ENCODE data around the gene TMEM255B. TPM values are rescaled to one million over a fixed set of nuclear protein-coding genes. Genes with fewer than 3 reads are reported as not detected.

TMEM255B gene
- total and polyA plus RNA-seq, 2 of the 4 experiments (the other 2 are of a cell fraction), result 0.36 to 0.94 TPM

GRCh38 chr13:113791226-113791625 is 32.2 kb downstream of the TMEM255B start:
- H4K8ac ChIP-seq (ENCODE audit: low read depth in 2 of 2, low read length in 2 of 2), result no peak overlapping the region
- no peak overlapping the region for H2BK120ac ChIP-seq (ENCODE audit: low read depth, low read length)
- peaks cover 0 to 2% of the 10 kb centered on the region in 2 experiments; a peak in 1 of 4 replicates for H3K79me1 ChIP-seq (ENCODE audit: low read depth in 1 of 2, low read length in 2 of 2)
- H3K18ac ChIP-seq (ENCODE audit: low read depth, low read length), result no peak overlapping the region
- H3K4me2 ChIP-seq (ENCODE audit: low read depth, low read length), result no peak overlapping the region
- no peak overlapping the region for H3K23ac ChIP-seq (ENCODE audit: low read depth, low read length)
- H3K9ac ChIP-seq (ENCODE audit: low read depth, low read length), result no peak overlapping the region
- in situ Hi-C loops (cut with MboI; ENCODE audit: low sequenced_read_pairs), result no loop called here
- H3K14ac ChIP-seq (replicated peaks; ENCODE audit: low read depth, low read length), result no peak overlapping the region
- H3K4me3 ChIP-seq (ENCODE audit: insufficient read depth, low read depth, low read length), result no peak overlapping the region
- ATAC-seq (ENCODE audit: low read depth) (no peak), DNase-seq (no peak)
- H2BK20ac ChIP-seq (ENCODE audit: low read depth, low read length), result no peak overlapping the region
- H3K4ac ChIP-seq (ENCODE audit: low read depth, low read length), result no peak overlapping the region
- no peak overlapping the region for H2BK5ac ChIP-seq (ENCODE audit: low read depth, low read length, poor library complexity, severe bottlenecking)
- H2AK5ac ChIP-seq (ENCODE audit: low read depth, low read length), result no peak overlapping the region
- WGBS, 2 experiments (ENCODE audit: extremely low coverage in 2 of 2, insufficient read length in 1 of 2), result 82% methylated on average over 15 of the region's 17 CpGs; no CpG with 5 or more reads in 1 of the 2 experiments
- H3K27me3 ChIP-seq (ENCODE audit: control insufficient read depth, insufficient read depth, low read length), result peaks cover 27% of the 10 kb centered on the region
- POLR2A ChIA-PET (ENCODE audit: unreplicated experiment), result no interaction called here
- H2AFZ ChIP-seq (replicated peaks; ENCODE audit: low read length, poor library complexity), result no peak overlapping the region
- dilution Hi-C loops (cut with HindIII; ENCODE audit: low sequenced_read_pairs, unreplicated experiment), result no loop called here
- no peak overlapping the region for H3K27ac ChIP-seq (ENCODE audit: insufficient read depth, low read length)
- no peaks in the 10 kb centered on the region for H3K36me3 ChIP-seq (ENCODE audit: control insufficient read depth, insufficient read depth, low read length)
- H3K56ac ChIP-seq (ENCODE audit: extremely low read depth, insufficient read depth, low read length), result no peak overlapping the region
- H3K9me3 ChIP-seq (ENCODE audit: control insufficient read depth, insufficient read depth, low read length), result no peaks in the 10 kb centered on the region
- peaks cover 3% of the 10 kb centered on the region; the same call in 1 of the 2 replicates for H3K4me1 ChIP-seq (ENCODE audit: control insufficient read depth, insufficient read depth, low read length)
- intact Hi-C loops (cut with micrococcal nuclease), result no loop called here
- H2AK9ac ChIP-seq (replicated peaks; ENCODE audit: low read depth, low read length, poor library complexity), result no peak overlapping the region
- no TSS peak for BruUV-seq (replicated peaks)
- H4K20me1 ChIP-seq (ENCODE audit: insufficient read depth, low read length), result no peaks in the 10 kb centered on the region; the same call in none of the 2 replicates
- CTCF ChIA-PET, result no interaction called here
- H2BK15ac ChIP-seq (ENCODE audit: low read depth, low read length), result no peak overlapping the region
- no peak for TF ChIP-seq CHD1 (IDR thresholded peaks at IDR 0.05; ENCODE audit: low read depth, low read length)
- no peak for TF ChIP-seq RFX5 (IDR thresholded peaks at IDR 0.05; ENCODE audit: low read depth, low read length)
- no peak for TF ChIP-seq MAFK (IDR thresholded peaks at IDR 0.05; ENCODE audit: low read depth, low read length)
- no peak for TF ChIP-seq BHLHE40 (IDR thresholded peaks at IDR 0.05; ENCODE audit: low read depth, low read length)
- TF ChIP-seq SMC3 (IDR thresholded peaks at IDR 0.05; ENCODE audit: low read depth, low read length), result no peak
- TF ChIP-seq, protein P1, sequence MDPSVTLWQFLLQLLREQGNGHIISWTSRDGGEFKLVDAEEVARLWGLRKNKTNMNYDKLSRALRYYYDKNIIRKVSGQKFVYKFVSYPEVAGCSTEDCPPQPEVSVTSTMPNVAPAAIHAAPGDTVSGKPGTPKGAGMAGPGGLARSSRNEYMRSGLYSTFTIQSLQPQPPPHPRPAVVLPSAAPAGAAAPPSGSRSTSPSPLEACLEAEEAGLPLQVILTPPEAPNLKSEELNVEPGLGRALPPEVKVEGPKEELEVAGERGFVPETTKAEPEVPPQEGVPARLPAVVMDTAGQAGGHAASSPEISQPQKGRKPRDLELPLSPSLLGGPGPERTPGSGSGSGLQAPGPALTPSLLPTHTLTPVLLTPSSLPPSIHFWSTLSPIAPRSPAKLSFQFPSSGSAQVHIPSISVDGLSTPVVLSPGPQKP (IDR thresholded peaks at IDR 0.05; ENCODE audit: borderline replicate concordance, low read depth, low read length), result no peak
- TF ChIP-seq RCOR1 (IDR thresholded peaks at IDR 0.05; ENCODE audit: insufficient replicate concordance, low read length), result no peak
- no peak overlapping the region for H4K91ac ChIP-seq (ENCODE audit: insufficient read depth, low read depth, low read length)
- peaks cover 12% of the 10 kb centered on the region for H3K9me1 ChIP-seq (ENCODE audit: insufficient read depth, low read length)
- H4K5ac ChIP-seq (ENCODE audit: low read depth, low read length), result no peak overlapping the region

All from IMR-90 (cell line).